H9 (cell line): ENCODE results near the gene VPS72. TPM values are rescaled to one million over a fixed set of nuclear protein-coding genes. Genes with fewer than 3 reads are reported as not detected.

Source experiments
- DNase-seq: peaks from one replicate; pipeline ENCODE4 v3.0.0-alpha.2; 2017
- H2AFZ ChIP-seq: one replicate; pipeline ENCODE4 v1.6.1; 2013; ENCODE audit warnings: mild to moderate bottlenecking, low read length, control low read depth, moderate library complexity
- H2AK5ac ChIP-seq: 2 replicates; pipeline ENCODE4 v1.6.1; 2013; ENCODE audit warnings: low read length, control low read depth, mixed read lengths; ENCODE audit not compliant: insufficient read length
- H2BK120ac ChIP-seq: one replicate; pipeline ENCODE4 v1.6.1; 2013; ENCODE audit warnings: low read depth, mild to moderate bottlenecking, low read length, control low read depth, inconsistent platforms; ENCODE audit not compliant: poor library complexity, severe bottlenecking
- H2BK12ac ChIP-seq: 2 replicates; pipeline ENCODE4 v1.6.1; 2013; ENCODE audit warnings: low read length, control low read depth, mixed read lengths, low read depth; ENCODE audit not compliant: insufficient read length
- H2BK15ac ChIP-seq: 2 replicates; pipeline ENCODE4 v1.6.1; 2013; ENCODE audit warnings: low read depth, low read length, control low read depth
- H2BK20ac ChIP-seq: one replicate; pipeline ENCODE4 v1.6.1; 2013; ENCODE audit warnings: low read depth, mild to moderate bottlenecking, low read length, control low read depth, inconsistent platforms; ENCODE audit not compliant: poor library complexity, severe bottlenecking
- H2BK5ac ChIP-seq: 2 replicates; pipeline ENCODE4 v1.6.1; 2013; ENCODE audit warnings: low read length, control low read depth, mixed read lengths; ENCODE audit not compliant: insufficient read length
- H3K14ac ChIP-seq: 2 replicates; pipeline ENCODE4 v1.6.1; 2013; ENCODE audit warnings: low read length, control low read depth; ENCODE audit not compliant: insufficient read depth
- H3K18ac ChIP-seq: 2 replicates; pipeline ENCODE4 v1.6.1; 2013; ENCODE audit warnings: low read depth, mild to moderate bottlenecking, mixed read lengths, low read length, control low read depth; ENCODE audit not compliant: insufficient read length
- H3K23ac ChIP-seq: 2 replicates; pipeline ENCODE4 v1.6.1; 2013; ENCODE audit warnings: low read length, control low read depth, mixed read lengths, low read depth; ENCODE audit not compliant: insufficient read length
- H3K23me2 ChIP-seq: 2 replicates; pipeline ENCODE4 v1.6.1; 2013; ENCODE audit warnings: low read depth, mild to moderate bottlenecking, mixed read lengths, low read length, control low read depth; ENCODE audit not compliant: insufficient read length, poor library complexity, severe bottlenecking
- H3K27ac ChIP-seq: 2 replicates; pipeline ENCODE4 v1.5.1; 2013; ENCODE audit warnings: low read length, control low read depth, mixed read lengths, low read depth; ENCODE audit not compliant: insufficient read length
- H3K27me3 ChIP-seq: 2 replicates; pipeline ENCODE4 v1.6.1; 2013; ENCODE audit warnings: low read length, control low read depth, inconsistent platforms; ENCODE audit not compliant: insufficient read depth
- H3K4ac ChIP-seq: 2 replicates; pipeline ENCODE4 v1.6.1; 2013; ENCODE audit warnings: low read depth, mild to moderate bottlenecking, control low read depth, inconsistent platforms, low read length, moderate library complexity
- H3K4me1 ChIP-seq: 2 replicates; pipeline ENCODE4 v1.6.1; 2013; ENCODE audit warnings: low read length, control low read depth, inconsistent platforms; ENCODE audit not compliant: insufficient read depth
- H3K4me2 ChIP-seq: 2 replicates; pipeline ENCODE4 v1.6.1; 2013; ENCODE audit warnings: low read length, control low read depth, mixed read lengths; ENCODE audit not compliant: insufficient read length, insufficient read depth
- H3K56ac ChIP-seq: 2 replicates; pipeline ENCODE4 v1.6.1; 2013; ENCODE audit warnings: low read depth, mild to moderate bottlenecking, mixed read lengths, low read length, control low read depth; ENCODE audit not compliant: insufficient read length
- H3K79me1 ChIP-seq: 2 replicates; pipeline ENCODE4 v1.6.1; 2013; ENCODE audit warnings: low read depth, mild to moderate bottlenecking, moderate library complexity, low read length, control low read depth, inconsistent platforms; ENCODE audit not compliant: insufficient read depth, poor library complexity, severe bottlenecking
- H3K79me2 ChIP-seq: 2 replicates; pipeline ENCODE4 v1.6.1; 2013; ENCODE audit warnings: low read length, control low read depth, inconsistent platforms; ENCODE audit not compliant: insufficient read depth
- H3K9ac ChIP-seq: 2 replicates; pipeline ENCODE4 v1.6.1; 2013; ENCODE audit warnings: low read length, control low read depth, mixed read lengths; ENCODE audit not compliant: insufficient read length; ENCODE audit errors: extremely low read depth
- H3K9me3 ChIP-seq: one replicate; pipeline ENCODE4 v1.6.1; 2013; ENCODE audit warnings: low read depth, low read length, inconsistent platforms; ENCODE audit not compliant: control insufficient read depth
- H3T11ph ChIP-seq: one replicate; pipeline ENCODE4 v1.6.1; 2013; ENCODE audit warnings: mild to moderate bottlenecking, low read length, control low read depth, inconsistent platforms
- H4K20me1 ChIP-seq: one replicate; pipeline ENCODE4 v1.6.1; 2013; ENCODE audit not compliant: control insufficient read depth, insufficient read length, insufficient read depth
- H4K5ac ChIP-seq: 2 replicates; pipeline ENCODE4 v1.6.1; 2013; ENCODE audit warnings: low read depth, mild to moderate bottlenecking, mixed read lengths, low read length, control low read depth; ENCODE audit not compliant: insufficient read length
- H4K8ac ChIP-seq: replicated peaks from 2 replicates; pipeline ENCODE4 v1.6.1; 2013; ENCODE audit warnings: low read length, control low read depth, mixed read lengths, low read depth; ENCODE audit not compliant: insufficient read length
- H4K91ac ChIP-seq: 2 replicates; pipeline ENCODE4 v1.6.1; 2013; ENCODE audit warnings: low read depth, mild to moderate bottlenecking, moderate library complexity, mixed read lengths, low read length, control low read depth; ENCODE audit not compliant: insufficient read length
- H3K27ac Mint-ChIP-seq, 3 experiments: 2 replicates in 2 of 3; 3 replicates in 1 of 3; pipeline ENCODE4 v1.8.0; 2020 to 2021; ENCODE audit warnings: mixed read lengths in 3 of 3, mild to moderate bottlenecking in 1 of 3, moderate library complexity in 1 of 3
- H3K27me3 Mint-ChIP-seq: 2 replicates; pipeline ENCODE4 v1.8.0; 2021; ENCODE audit warnings: low read depth, mild to moderate bottlenecking, moderate library complexity, mixed read lengths
- H3K36me3 Mint-ChIP-seq, 3 experiments: 2 replicates in 2 of 3; 3 replicates in 1 of 3; pipeline ENCODE4 v1.8.0; 2020 to 2021; ENCODE audit warnings: low read depth in 3 of 3, mixed read lengths in 3 of 3; ENCODE audit not compliant: insufficient read depth in 1 of 3
- H3K4me1 Mint-ChIP-seq, 2 experiments: 2 replicates each; pipeline ENCODE4 v1.8.0; 2020; ENCODE audit warnings: mixed read lengths in 2 of 2
- H3K4me3 Mint-ChIP-seq, 2 experiments: 2 replicates in 1 of 2; 3 replicates in 1 of 2; pipeline ENCODE4 v1.8.0; 2020 to 2021; ENCODE audit warnings: mild to moderate bottlenecking in 2 of 2, mixed read lengths in 2 of 2, moderate library complexity in 1 of 2
- H3K9me3 Mint-ChIP-seq, 2 experiments: 2 replicates in 1 of 2; 3 replicates in 1 of 2; pipeline ENCODE4 v1.8.0; 2020; ENCODE audit warnings: mild to moderate bottlenecking in 2 of 2, mixed read lengths in 2 of 2, moderate library complexity in 1 of 2
- CTCF ChIP-seq: fragments of 200-600 bp; sonication (generic); conservative IDR thresholded peaks from 3 replicates; pipeline ENCODE4 v1.8.0; 2021; ENCODE audit warnings: antibody characterized with exemption, mild to moderate bottlenecking
- WGBS: extraction: QIAGEN DNeasy Blood & Tissue Kit; methylation state at CpG from one replicate; pipeline ENCODE4 v1.1.7; 2013; ENCODE audit warnings: missing lambda C conversion rate, low lambda C conversion rate, mixed read lengths; ENCODE audit not compliant: insufficient read length; ENCODE audit errors: extremely low coverage; 5-methylcytosine and 5-hydroxymethylcytosine counted together
- total RNA-seq: library from RNA; stranded (reverse); gene quantifications from 2 replicates; pipeline ENCODE4 v1.2.1, GENCODE V29; 2021

VPS72 gene
- total RNA-seq, 1 experiment from 2014 or later = 91.4 TPM

DNA sequence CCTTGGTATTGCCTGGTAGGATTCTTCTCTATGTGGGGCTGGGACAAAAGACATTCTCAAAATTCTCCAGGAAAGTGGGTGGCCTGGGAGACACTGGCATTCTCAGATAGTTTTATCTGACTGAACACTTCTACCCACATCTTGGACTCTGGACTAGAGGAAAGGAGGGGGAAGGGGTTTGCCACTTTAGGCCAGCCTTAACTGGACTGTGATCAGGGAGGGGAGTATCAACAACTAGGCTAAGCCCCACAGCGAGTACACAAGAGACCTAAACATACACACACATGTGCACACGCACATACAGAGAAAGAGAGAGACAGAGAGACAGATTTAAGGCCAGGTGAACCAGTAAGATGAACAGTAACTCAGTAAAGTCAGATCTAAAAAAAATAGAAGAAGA, 42.3 kb downstream of the VPS72 start:
- Mint-ChIP-seq H3K36me3 (no peaks in the 10 kb centered on the region; a peak in 1 of 7 replicates), H3K9me3 (no peaks in the 10 kb centered on the region), H3K27me3 (peaks cover 31% of the 10 kb centered on the region), H3K4me1 (peaks cover 34 to 38% of the 10 kb centered on the region in 2 experiments), H3K27ac (no peak overlapping the region), H3K4me3 (peak overlapping the region; percentile 85 to 86; a peak in 3 of 5 replicates)
- Histone ChIP-seq H2BK120ac (no peak overlapping the region), H2AK5ac (no peak overlapping the region), H2BK20ac (no peak overlapping the region), H4K20me1 (peaks cover 4% of the 10 kb centered on the region), H3T11ph (no peak overlapping the region), H2AFZ (no peak overlapping the region), H3K4me2 (no peak overlapping the region), H3K27ac (no peak overlapping the region), H3K9ac (no peak overlapping the region), H3K27me3 (no peaks in the 10 kb centered on the region; the same call in 1 of the 2 replicates), H2BK12ac (no peak overlapping the region), H3K18ac (no peak overlapping the region), H4K5ac (no peak overlapping the region), H4K8ac (no peak overlapping the region), H2BK5ac (no peak overlapping the region), H3K4me1 (peaks cover 22% of the 10 kb centered on the region; the same call in 1 of the 2 replicates), H3K4ac (no peak overlapping the region), H3K56ac (no peak overlapping the region), H2BK15ac (no peak overlapping the region), H4K91ac (no peak overlapping the region), H3K79me2 (no peaks in the 10 kb centered on the region), H3K9me3 (no peaks in the 10 kb centered on the region), H3K79me1 (no peaks in the 10 kb centered on the region), H3K23me2 (peaks cover 24% of the 10 kb centered on the region), H3K14ac (no peak overlapping the region), H3K23ac (no peak overlapping the region)
- DNase-seq = no peak
- TF ChIP-seq CTCF = no peak
- WGBS = no CpG with 5 or more reads among the region's 2 CpGs
